ENCODE measurements around the gene PRPSAP1. TPM values are rescaled to one million over a fixed set of nuclear protein-coding genes. Genes with fewer than 3 reads are reported as not detected.
A peak's percentile ranks its signal among the peaks of the same experiment; 100 is the strongest.

Gene PRPSAP1, protein sequence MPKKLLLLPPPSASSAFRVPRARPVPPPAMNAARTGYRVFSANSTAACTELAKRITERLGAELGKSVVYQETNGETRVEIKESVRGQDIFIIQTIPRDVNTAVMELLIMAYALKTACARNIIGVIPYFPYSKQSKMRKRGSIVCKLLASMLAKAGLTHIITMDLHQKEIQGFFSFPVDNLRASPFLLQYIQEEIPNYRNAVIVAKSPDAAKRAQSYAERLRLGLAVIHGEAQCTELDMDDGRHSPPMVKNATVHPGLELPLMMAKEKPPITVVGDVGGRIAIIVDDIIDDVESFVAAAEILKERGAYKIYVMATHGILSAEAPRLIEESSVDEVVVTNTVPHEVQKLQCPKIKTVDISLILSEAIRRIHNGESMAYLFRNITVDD
- total RNA-seq (2014; rRNA removed): 43.9 and 47.8 TPM in 2 replicates
- Bru-seq, nascent RNA: percentile 70 among the genes with signal in this experiment
- BruChase-seq, experiment 1, labeled RNA remaining after a 6-hour chase: percentile 78 among the genes with signal in this experiment
- BruChase-seq, experiment 2, labeled RNA remaining after a 2-hour chase: percentile 77 among the genes with signal in this experiment
- long read RNA-seq, transcript PRPSAP1-206 (10 exons, 3,660 nt): major isoform, 161 of 268 reads
- long read RNA-seq, partial matches to known transcripts: 20 of 268 reads
- long read RNA-seq, other reads (novel, unspliced or antisense): 80 of 268 reads

DNA sequence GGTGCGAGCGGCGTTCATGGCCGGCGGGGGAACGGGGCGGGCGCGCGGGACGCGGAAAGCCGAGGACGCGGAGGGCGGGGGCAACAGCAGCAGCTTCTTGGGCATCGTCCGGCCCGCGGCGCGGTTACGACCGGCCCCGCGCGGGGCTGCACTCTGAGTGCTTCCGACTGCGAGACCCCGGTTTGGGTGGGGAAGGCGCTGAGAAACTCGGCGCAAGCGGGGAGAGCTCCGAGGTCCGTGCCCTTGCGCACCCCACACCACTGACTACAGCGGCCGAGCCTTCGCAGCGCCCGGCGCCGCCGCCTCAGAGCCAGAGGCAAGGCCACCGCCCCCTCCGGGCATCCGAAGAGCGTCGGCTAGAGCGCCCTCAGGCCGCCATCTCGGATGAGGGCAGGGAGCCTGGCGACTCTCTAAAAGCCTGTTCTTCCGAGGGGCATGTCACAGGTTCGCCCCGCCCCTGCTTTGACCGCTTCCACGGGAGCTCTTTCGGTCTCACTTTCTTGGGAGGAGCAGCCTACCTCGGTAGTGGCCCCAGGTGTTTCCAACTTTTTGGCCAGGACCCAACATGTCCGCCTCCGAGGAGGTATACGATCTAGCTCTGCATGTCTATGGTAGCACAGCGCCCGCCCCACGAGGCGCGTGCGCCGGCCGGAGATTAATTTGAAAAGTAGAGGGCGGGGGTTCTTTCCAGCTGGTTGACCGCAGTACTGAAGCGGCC is at the start of gene PRPSAP1:
PRPSAP1 (minus strand) TSS at position 318 of the 718 bp plus-strand sequence; CDS start at position 105, 213 bp downstream.
- peak within 1 kb of the TSS; percentile 94 for H2AFZ ChIP-seq (ENCODE audit: low read length)
- H3K9ac ChIP-seq (ENCODE audit: low read length): peak within 1 kb of the TSS; percentile 78
- H3K36me3 ChIP-seq (ENCODE audit: low read depth, low read length): 0 out of 2 replicates have a peak, but pooled peaks cover under 1% of the 10 kb centered on the region
- H4K20me1 ChIP-seq (ENCODE audit: low read length): no peaks in the 10 kb centered on the region
- ATAC-seq (peak; percentile 90), DNase-seq (peak; percentile 97)
- CTCF ChIA-PET: interaction anchor here (0.6 to 2.3 kb wide), 7 partner anchors 12 to 93 kb away, joined by 3 to 19 read pairs (median 5); partner anchors contain the start of gene SPHK1
- TF ChIP-seq EZH2 (IDR thresholded peaks at IDR 0.05; ENCODE audit: low read length, unreplicated experiment): no peak
- no peak for TF ChIP-seq CTCF (conservative IDR thresholded peaks at IDR 0.05; ENCODE audit: low read depth, low read length)
- TF ChIP-seq EZH2phosphoT487 (IDR thresholded peaks at IDR 0.05; ENCODE audit: borderline replicate concordance, low read length): no peak
- H3K27ac ChIP-seq (ENCODE audit: low read length): peak within 1 kb of the TSS; percentile 81
- H3K9me2 ChIP-seq (replicated peaks; ENCODE audit: low read length): no peaks in the 10 kb centered on the region
- no TSS peak for BruUV-seq (replicated peaks)
- intact Hi-C loops (cut with micrococcal nuclease): loop anchor here (2.0 to 5.0 kb wide), 2 partner anchors 17 to 34 kb away; no protein-coding TSS in a partner anchor
- H3K27me3 ChIP-seq (ENCODE audit: low read length): no peaks in the 10 kb centered on the region
- H3F3A ChIP-seq (ENCODE audit: low read length, unreplicated experiment): no peaks in the 10 kb centered on the region
- H3K4me1 ChIP-seq (ENCODE audit: insufficient read depth, low read length): peaks cover 24% of the 10 kb centered on the region
- H3K4me3 ChIP-seq (ENCODE audit: low read length): peak within 1 kb of the TSS; percentile 92
- POLR2A ChIA-PET (ENCODE audit: unreplicated experiment): interaction anchor here (0.5 to 1.0 kb wide), 7 partner anchors 17 to 250 kb away, joined by 3 to 13 read pairs (median 4); no protein-coding TSS in a partner anchor
- H3K4me2 ChIP-seq (ENCODE audit: low read length): peak within 1 kb of the TSS; percentile 90
- H3K79me2 ChIP-seq (ENCODE audit: low read length): peaks cover 46% of the 10 kb centered on the region
- no peaks in the 10 kb centered on the region for H3K9me3 ChIP-seq (ENCODE audit: low read length)

DNA sequence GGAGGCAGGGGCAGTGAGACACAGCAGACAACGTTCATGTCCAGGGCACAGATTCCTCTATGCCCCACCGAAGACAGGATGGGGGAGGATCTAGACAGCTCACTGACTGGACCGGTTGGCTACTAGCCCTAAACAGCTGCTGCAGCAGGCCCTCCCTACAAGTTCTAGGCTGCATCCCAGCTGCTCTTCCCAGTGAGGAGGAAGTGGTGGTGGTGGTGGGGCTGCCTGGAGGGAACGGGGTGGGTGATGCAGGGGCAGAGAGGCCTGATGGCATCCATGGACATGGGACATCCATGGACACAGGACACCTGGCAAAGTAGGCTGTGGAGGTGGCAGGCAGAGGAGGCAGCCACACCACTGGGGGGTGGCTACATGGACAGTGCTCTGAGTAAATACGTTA is 49.0 kb upstream of the PRPSAP1 start:
- ATAC-seq (no peak), DNase-seq (no peak)
- H3K9me2 ChIP-seq (replicated peaks; ENCODE audit: low read length): no peaks in the 10 kb centered on the region
- H3K79me2 ChIP-seq (ENCODE audit: low read length): peaks cover 17% of the 10 kb centered on the region
- peaks cover 10% of the 10 kb centered on the region for H3F3A ChIP-seq (ENCODE audit: low read length, unreplicated experiment)
- peaks cover 64% of the 10 kb centered on the region for H3K36me3 ChIP-seq (ENCODE audit: low read depth, low read length)
- ChIA-PET CTCF (no interaction called here), POLR2A (ENCODE audit: unreplicated experiment) (no interaction called here)
- H3K4me2 ChIP-seq (ENCODE audit: low read length): no peak overlapping the region
- no peak overlapping the region for H3K9ac ChIP-seq (ENCODE audit: low read length)
- H3K27ac ChIP-seq (ENCODE audit: low read length): no peak overlapping the region
- intact Hi-C loops (cut with micrococcal nuclease): no loop called here
- no peaks in the 10 kb centered on the region for H3K27me3 ChIP-seq (ENCODE audit: low read length)
- TF ChIP-seq EZH2 (IDR thresholded peaks at IDR 0.05; ENCODE audit: low read length, unreplicated experiment) (no peak), EZH2phosphoT487 (IDR thresholded peaks at IDR 0.05; ENCODE audit: borderline replicate concordance, low read length) (no peak), CTCF (conservative IDR thresholded peaks at IDR 0.05; ENCODE audit: low read depth, low read length) (no peak)
- BruUV-seq (replicated peaks): no TSS peak
- H3K9me3 ChIP-seq (ENCODE audit: low read length): no peaks in the 10 kb centered on the region
- peaks cover 10% of the 10 kb centered on the region for H4K20me1 ChIP-seq (ENCODE audit: low read length)
- H3K4me3 ChIP-seq (ENCODE audit: low read length): no peak overlapping the region
- H2AFZ ChIP-seq (ENCODE audit: low read length): no peak overlapping the region
- peaks cover 13% of the 10 kb centered on the region for H3K4me1 ChIP-seq (ENCODE audit: insufficient read depth, low read length)

Measured in PC-3 (cell line).